ENCODE results near the gene RNF4. TPM values are rescaled to one million over a fixed set of nuclear protein-coding genes. Genes with fewer than 3 reads are reported as not detected.

Gene RNF4
- polyA plus RNA-seq, 4 donors, result 18.6 to 39.7 (median 26.8) TPM

- H3K27me3 ChIP-seq (ENCODE audit: control insufficient read depth in 3 of 3, insufficient read depth in 3 of 3, low read length in 3 of 3), result no peaks in the 10 kb centered on the region
- peaks cover 0 to 4% (median 0%) of the 10 kb centered on the region in 3 donors for H3K4me1 ChIP-seq (ENCODE audit: control insufficient read depth in 3 of 3, insufficient read depth in 2 of 3, low read depth in 1 of 3, low read length in 2 of 3)
- no peaks in the 10 kb centered on the region for H3K36me3 ChIP-seq (ENCODE audit: control insufficient read depth in 3 of 3, insufficient read depth in 2 of 3, low read depth in 1 of 3, low read length in 3 of 3)
- H3K4me3 ChIP-seq (ENCODE audit: low read depth in 1 of 3, low read length in 3 of 3), result no peak overlapping the region
- 70 to 89% (median 85%) methylated on average over 19 to 20 of the region's 20 CpGs for WGBS, 3 donors
- FAIRE-seq, result no peak
- no peak overlapping the region for H3K27ac ChIP-seq (ENCODE audit: low read depth in 1 of 3, low read length in 2 of 3)
- no peak for DNase-seq
- H3K9me3 ChIP-seq (ENCODE audit: control insufficient read depth in 2 of 2, insufficient read depth in 1 of 2, low read depth in 1 of 2, low read length in 1 of 2), result no peaks in the 10 kb centered on the region
Observed at GRCh38 chr4:2443061-2443730, 25.7 kb upstream of the RNF4 start.

- 86 to 92% (median 89%) methylated on average over 7 of the region's 7 CpGs for WGBS, 3 donors
- DNase-seq (no peak), FAIRE-seq (no peak)
- H3K36me3 ChIP-seq (ENCODE audit: control insufficient read depth in 3 of 3, insufficient read depth in 2 of 3, low read depth in 1 of 3, low read length in 3 of 3), result no peaks in the 10 kb centered on the region
- H3K9me3 ChIP-seq (ENCODE audit: control insufficient read depth in 2 of 2, insufficient read depth in 1 of 2, low read depth in 1 of 2, low read length in 1 of 2), result no peaks in the 10 kb centered on the region
- H3K4me3 ChIP-seq (ENCODE audit: low read depth in 1 of 3, low read length in 3 of 3), result no peak overlapping the region
- H3K27ac ChIP-seq (ENCODE audit: low read depth in 1 of 3, low read length in 2 of 3), result no peak overlapping the region
- peaks cover 0 to 4% (median 0%) of the 10 kb centered on the region in 3 donors for H3K4me1 ChIP-seq (ENCODE audit: control insufficient read depth in 3 of 3, insufficient read depth in 2 of 3, low read depth in 1 of 3, low read length in 2 of 3)
- H3K27me3 ChIP-seq (ENCODE audit: control insufficient read depth in 3 of 3, insufficient read depth in 3 of 3, low read length in 3 of 3), result no peaks in the 10 kb centered on the region
Observed at GRCh38 chr4:2443956-2444740, 24.8 kb upstream of the RNF4 start.

GRCh38 chr4:2445130-2445529 is 23.8 kb upstream of the RNF4 start:
- H3K4me3 ChIP-seq (ENCODE audit: low read depth in 1 of 3, low read length in 3 of 3), result no peak overlapping the region
- no peak for DNase-seq
- no peaks in the 10 kb centered on the region for H3K9me3 ChIP-seq (ENCODE audit: control insufficient read depth in 2 of 2, insufficient read depth in 1 of 2, low read depth in 1 of 2, low read length in 1 of 2)
- FAIRE-seq, result no peak
- no peak overlapping the region for H3K27ac ChIP-seq (ENCODE audit: low read depth in 1 of 3, low read length in 2 of 3)
- H3K27me3 ChIP-seq (ENCODE audit: control insufficient read depth in 3 of 3, insufficient read depth in 3 of 3, low read length in 3 of 3), result no peaks in the 10 kb centered on the region
- WGBS, 3 donors, result 93 to 95% (median 94%) methylated on average over 9 of the region's 9 CpGs
- H3K36me3 ChIP-seq (ENCODE audit: control insufficient read depth in 3 of 3, insufficient read depth in 2 of 3, low read depth in 1 of 3, low read length in 3 of 3), result no peaks in the 10 kb centered on the region
- H3K4me1 ChIP-seq (ENCODE audit: control insufficient read depth in 3 of 3, insufficient read depth in 2 of 3, low read depth in 1 of 3, low read length in 2 of 3), result peaks cover 0 to 4% (median 0%) of the 10 kb centered on the region in 3 donors

- FAIRE-seq, result no peak
Observed at GRCh38 chr4:2445571-2445970, 23.3 kb upstream of the RNF4 start.

GRCh38 chr4:2446656-2447564 is 22.0 kb upstream of the RNF4 start:
- WGBS, 3 donors, result 90 to 98% (median 92%) methylated on average over 3 of the region's 3 CpGs
- H3K36me3 ChIP-seq (ENCODE audit: control insufficient read depth in 3 of 3, insufficient read depth in 2 of 3, low read depth in 1 of 3, low read length in 3 of 3), result no peaks in the 10 kb centered on the region

More at GRCh38 chr4:2445571-2445970, 23.3 kb upstream of the RNF4 start:
- Histone ChIP-seq H3K9me3 (ENCODE audit: control insufficient read depth in 2 of 2, insufficient read depth in 1 of 2, low read depth in 1 of 2, low read length in 1 of 2) (no peaks in the 10 kb centered on the region), H3K4me1 (ENCODE audit: control insufficient read depth in 3 of 3, insufficient read depth in 2 of 3, low read depth in 1 of 3, low read length in 2 of 3) (peaks cover 0 to 4% (median 0%) of the 10 kb centered on the region in 3 donors), H3K4me3 (ENCODE audit: low read depth in 1 of 3, low read length in 3 of 3) (no peak overlapping the region), H3K36me3 (ENCODE audit: control insufficient read depth in 3 of 3, insufficient read depth in 2 of 3, low read depth in 1 of 3, low read length in 3 of 3) (no peaks in the 10 kb centered on the region), H3K27me3 (ENCODE audit: control insufficient read depth in 3 of 3, insufficient read depth in 3 of 3, low read length in 3 of 3) (no peaks in the 10 kb centered on the region), H3K27ac (ENCODE audit: low read depth in 1 of 3, low read length in 2 of 3) (no peak overlapping the region)
- 90 to 96% (median 95%) methylated on average over 6 of the region's 6 CpGs for WGBS, 3 donors
- DNase-seq, result no peak

GRCh38 chr4:2448589-2448988 is 20.3 kb upstream of the RNF4 start:
- WGBS, 3 donors, result 86 to 91% (median 87%) methylated on average over 7 of the region's 7 CpGs
- no peak for FAIRE-seq
- Histone ChIP-seq H3K9me3 (ENCODE audit: control insufficient read depth in 2 of 2, insufficient read depth in 1 of 2, low read depth in 1 of 2, low read length in 1 of 2) (no peaks in the 10 kb centered on the region), H3K4me1 (ENCODE audit: control insufficient read depth in 3 of 3, insufficient read depth in 2 of 3, low read depth in 1 of 3, low read length in 2 of 3) (no peaks in the 10 kb centered on the region), H3K27me3 (ENCODE audit: control insufficient read depth in 3 of 3, insufficient read depth in 3 of 3, low read length in 3 of 3) (no peaks in the 10 kb centered on the region), H3K27ac (ENCODE audit: low read depth in 1 of 3, low read length in 2 of 3) (no peak overlapping the region), H3K36me3 (ENCODE audit: control insufficient read depth in 3 of 3, insufficient read depth in 2 of 3, low read depth in 1 of 3, low read length in 3 of 3) (no peaks in the 10 kb centered on the region), H3K4me3 (ENCODE audit: low read depth in 1 of 3, low read length in 3 of 3) (no peak overlapping the region)
- no peak for DNase-seq

More at GRCh38 chr4:2446656-2447564, 22.0 kb upstream of the RNF4 start:
- no peak overlapping the region for H3K4me3 ChIP-seq (ENCODE audit: low read depth in 1 of 3, low read length in 3 of 3)
- no peaks in the 10 kb centered on the region for H3K27me3 ChIP-seq (ENCODE audit: control insufficient read depth in 3 of 3, insufficient read depth in 3 of 3, low read length in 3 of 3)
- H3K9me3 ChIP-seq (ENCODE audit: control insufficient read depth in 2 of 2, insufficient read depth in 1 of 2, low read depth in 1 of 2, low read length in 1 of 2), result no peaks in the 10 kb centered on the region
- no peak overlapping the region for H3K27ac ChIP-seq (ENCODE audit: low read depth in 1 of 3, low read length in 2 of 3)
- FAIRE-seq, result no peak
- DNase-seq, result no peak
- H3K4me1 ChIP-seq (ENCODE audit: control insufficient read depth in 3 of 3, insufficient read depth in 2 of 3, low read depth in 1 of 3, low read length in 2 of 3), result no peaks in the 10 kb centered on the region

GRCh38 chr4:2449051-2449450 is 19.9 kb upstream of the RNF4 start:
- Histone ChIP-seq H3K27ac (ENCODE audit: low read depth in 1 of 3, low read length in 2 of 3) (no peak overlapping the region), H3K9me3 (ENCODE audit: control insufficient read depth in 2 of 2, insufficient read depth in 1 of 2, low read depth in 1 of 2, low read length in 1 of 2) (no peaks in the 10 kb centered on the region), H3K36me3 (ENCODE audit: control insufficient read depth in 3 of 3, insufficient read depth in 2 of 3, low read depth in 1 of 3, low read length in 3 of 3) (no peaks in the 10 kb centered on the region), H3K27me3 (ENCODE audit: control insufficient read depth in 3 of 3, insufficient read depth in 3 of 3, low read length in 3 of 3) (no peaks in the 10 kb centered on the region), H3K4me1 (ENCODE audit: control insufficient read depth in 3 of 3, insufficient read depth in 2 of 3, low read depth in 1 of 3, low read length in 2 of 3) (no peaks in the 10 kb centered on the region), H3K4me3 (ENCODE audit: low read depth in 1 of 3, low read length in 3 of 3) (no peak overlapping the region)
- no peak for DNase-seq
- 91 to 98% (median 93%) methylated on average over 8 to 11 of the region's 11 CpGs for WGBS, 3 donors
- no peak for FAIRE-seq

Measured in small intestine (tissue), 7 donors.